Measurements from ENCODE around the gene AK3.
"Not testable (repeated sequence)": the region's sequence is repeated elsewhere in the genome, so short reads cannot be mapped to it uniquely, and the experiment has no call there.

DNA sequence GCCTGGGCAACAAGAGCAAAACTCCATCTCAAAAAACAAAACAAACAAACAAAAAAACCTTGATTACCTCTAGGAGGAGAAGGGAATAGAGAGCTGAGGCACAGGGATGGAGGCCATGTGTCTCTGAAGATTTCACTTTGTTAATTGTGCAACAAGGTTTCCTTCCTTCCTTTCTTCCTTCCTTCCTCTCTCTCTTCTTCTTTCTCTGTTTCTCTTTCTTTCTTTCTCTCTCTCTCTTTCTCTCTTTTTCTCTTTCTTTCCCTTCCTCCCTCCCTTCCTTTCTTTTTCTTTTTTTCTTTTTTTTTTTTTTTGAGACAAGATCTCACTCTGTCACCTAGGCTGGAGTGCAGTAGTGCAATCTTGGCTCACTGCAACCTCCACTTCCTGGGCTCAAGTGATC lies 13.5 kb upstream of the AK3 start:
- not testable (repeated sequence) for TF ChIP-seq EZH2phosphoT487 (IDR thresholded peaks at IDR 0.05; ENCODE audit: borderline replicate concordance, low read depth, low read length)
- TF ChIP-seq, protein P1, sequence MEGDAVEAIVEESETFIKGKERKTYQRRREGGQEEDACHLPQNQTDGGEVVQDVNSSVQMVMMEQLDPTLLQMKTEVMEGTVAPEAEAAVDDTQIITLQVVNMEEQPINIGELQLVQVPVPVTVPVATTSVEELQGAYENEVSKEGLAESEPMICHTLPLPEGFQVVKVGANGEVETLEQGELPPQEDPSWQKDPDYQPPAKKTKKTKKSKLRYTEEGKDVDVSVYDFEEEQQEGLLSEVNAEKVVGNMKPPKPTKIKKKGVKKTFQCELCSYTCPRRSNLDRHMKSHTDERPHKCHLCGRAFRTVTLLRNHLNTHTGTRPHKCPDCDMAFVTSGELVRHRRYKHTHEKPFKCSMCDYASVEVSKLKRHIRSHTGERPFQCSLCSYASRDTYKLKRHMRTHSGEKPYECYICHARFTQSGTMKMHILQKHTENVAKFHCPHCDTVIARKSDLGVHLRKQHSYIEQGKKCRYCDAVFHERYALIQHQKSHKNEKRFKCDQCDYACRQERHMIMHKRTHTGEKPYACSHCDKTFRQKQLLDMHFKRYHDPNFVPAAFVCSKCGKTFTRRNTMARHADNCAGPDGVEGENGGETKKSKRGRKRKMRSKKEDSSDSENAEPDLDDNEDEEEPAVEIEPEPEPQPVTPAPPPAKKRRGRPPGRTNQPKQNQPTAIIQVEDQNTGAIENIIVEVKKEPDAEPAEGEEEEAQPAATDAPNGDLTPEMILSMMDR (conservative IDR thresholded peaks at IDR 0.05; ENCODE audit: low read length): not testable (repeated sequence)
